OCI-LY7 (cell line): Measurements from ENCODE around the gene HOXC11.

ENCODE experiments used
- EZH2phosphoT487 ChIP-seq: fragments of 200-600 bp; sonication (generic); IDR thresholded peaks from 2 replicates; pipeline ENCODE4 v1.6.1; 2018; ENCODE audit warnings: low read depth, borderline replicate concordance, mild to moderate bottlenecking, mixed run types, antibody characterized with exemption, low read length, moderate library complexity, mixed read lengths
- TF ChIP-seq, protein P1 (sequence below): fragments of 200-600 bp; sonication (generic); conservative IDR thresholded peaks from 2 replicates; pipeline ENCODE4 v1.5.1; 2014; ENCODE audit warnings: mild to moderate bottlenecking, antibody characterized with exemption, low read length, moderate library complexity, mixed read lengths

DNA sequence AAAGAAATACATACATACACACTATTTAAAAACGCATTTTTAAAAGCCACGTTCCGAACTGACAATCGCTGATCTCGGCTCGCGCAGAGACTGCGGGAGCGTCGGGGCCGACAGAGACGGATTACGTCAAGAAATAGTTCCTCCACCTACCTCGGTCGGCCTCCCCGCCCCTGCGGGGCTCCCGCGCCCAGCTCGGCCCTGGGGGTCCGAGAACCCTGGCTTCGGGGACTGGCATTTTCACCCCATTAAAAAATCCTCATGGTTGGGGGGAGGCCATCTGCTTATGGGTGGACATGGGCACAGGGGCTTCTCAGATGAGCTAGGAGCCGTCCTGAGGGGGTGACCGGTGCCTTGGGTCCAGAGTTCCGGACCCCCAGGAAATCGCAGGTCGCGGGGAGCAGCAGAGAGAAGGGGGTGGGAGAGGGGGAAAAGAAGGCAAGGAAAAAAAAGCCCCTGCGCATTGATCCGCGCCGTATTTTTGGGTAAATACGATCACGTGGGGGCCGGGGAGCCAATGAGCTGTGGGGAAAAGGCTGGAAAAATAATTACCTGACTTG is 26.7 kb downstream of the HOXC11 start:
- TF ChIP-seq, protein P1, sequence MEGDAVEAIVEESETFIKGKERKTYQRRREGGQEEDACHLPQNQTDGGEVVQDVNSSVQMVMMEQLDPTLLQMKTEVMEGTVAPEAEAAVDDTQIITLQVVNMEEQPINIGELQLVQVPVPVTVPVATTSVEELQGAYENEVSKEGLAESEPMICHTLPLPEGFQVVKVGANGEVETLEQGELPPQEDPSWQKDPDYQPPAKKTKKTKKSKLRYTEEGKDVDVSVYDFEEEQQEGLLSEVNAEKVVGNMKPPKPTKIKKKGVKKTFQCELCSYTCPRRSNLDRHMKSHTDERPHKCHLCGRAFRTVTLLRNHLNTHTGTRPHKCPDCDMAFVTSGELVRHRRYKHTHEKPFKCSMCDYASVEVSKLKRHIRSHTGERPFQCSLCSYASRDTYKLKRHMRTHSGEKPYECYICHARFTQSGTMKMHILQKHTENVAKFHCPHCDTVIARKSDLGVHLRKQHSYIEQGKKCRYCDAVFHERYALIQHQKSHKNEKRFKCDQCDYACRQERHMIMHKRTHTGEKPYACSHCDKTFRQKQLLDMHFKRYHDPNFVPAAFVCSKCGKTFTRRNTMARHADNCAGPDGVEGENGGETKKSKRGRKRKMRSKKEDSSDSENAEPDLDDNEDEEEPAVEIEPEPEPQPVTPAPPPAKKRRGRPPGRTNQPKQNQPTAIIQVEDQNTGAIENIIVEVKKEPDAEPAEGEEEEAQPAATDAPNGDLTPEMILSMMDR: no peak
- TF ChIP-seq EZH2phosphoT487: 0 out of 2 replicates have a peak, but pooled peaks have one; percentile 34
